Endothelial cell of umbilical vein (primary cell): ENCODE results near the gene CYP4X1. TPM values are rescaled to one million over a fixed set of nuclear protein-coding genes. Genes with fewer than 3 reads are reported as not detected.

Experiments used
- BruUV-seq: library from RNA; stranded (reverse); fragments of 400-500 nt; replicated peaks from 2 replicates; lab custom pipeline; 2021; lab: Mats Ljungman, UMichigan
- CTCF ChIA-PET: fragments of 300-600, 350-600 bp; sonication (Branson Sonifier 250); formaldehyde crosslinking; loops from one replicate; lab custom pipeline; 2021; ENCODE audit warnings: antibody characterized with exemption, inconsistent platforms; lab: Charles Lee
- POLR2A ChIA-PET: fragments of 300-600, 350-600 bp; sonication (Branson Sonifier 250); formaldehyde crosslinking; loops from one replicate; lab custom pipeline; 2021; ENCODE audit warnings: antibody characterized with exemption, inconsistent platforms; lab: Charles Lee
- DNase-seq: peaks from one replicate; pipeline ENCODE4 v3.0.0-alpha.2; 2011; ENCODE audit warnings: low read depth, low spot score
- FAIRE-seq: peaks from 2 replicates; lab custom pipeline; 2011; peaks lifted over from hg19 to GRCh38; lab: Jason Lieb, UNC
- H2AFZ ChIP-seq: 2 replicates; pipeline ENCODE4 v1.6.0; 2012; ENCODE audit warnings: low read depth, low read length, control low read depth, inconsistent platforms
- H3K27ac ChIP-seq: 2 replicates; pipeline ENCODE4 v1.5.1; 2011; ENCODE audit warnings: low read depth, mild to moderate bottlenecking, control low read depth, low read length, moderate library complexity; ENCODE audit not compliant: insufficient read depth
- H3K27me3 ChIP-seq, 2 experiments: 2 replicates each; pipeline versions ENCODE4 v1.6.0 to v1.6.1; 2011; ENCODE audit warnings: low read length in 2 of 2, mixed read lengths in 1 of 2; ENCODE audit not compliant: control insufficient read depth in 2 of 2, insufficient read depth in 2 of 2
- H3K36me3 ChIP-seq, 2 experiments: 2 replicates in 1 of 2; 3 replicates in 1 of 2; pipeline ENCODE4 v1.5.1; 2011; ENCODE audit warnings: low read length in 2 of 2, mild to moderate bottlenecking in 1 of 2, moderate library complexity in 1 of 2; ENCODE audit not compliant: control insufficient read depth in 2 of 2, insufficient read depth in 2 of 2; ENCODE audit errors: extremely low read depth in 1 of 2
- H3K4me1 ChIP-seq: 3 replicates; pipeline ENCODE4 v1.5.1; 2011; ENCODE audit warnings: mild to moderate bottlenecking, low read length; ENCODE audit not compliant: control insufficient read depth, insufficient read depth; ENCODE audit errors: extremely low read depth
- H3K4me2 ChIP-seq: 2 replicates; pipeline ENCODE4 v1.6.1; 2011; ENCODE audit warnings: low read length, control low read depth, mixed read lengths; ENCODE audit not compliant: insufficient read depth
- H3K4me3 ChIP-seq, 3 experiments: fragments of 200-600 bp in 1 of 3; sonication (generic), shearing (Covaris generic) in 1 of 3; replicated peaks in 1 of 3; 2 replicates each; pipeline ENCODE4 v1.5.1; 2011 to 2016; ENCODE audit warnings: control low read depth in 3 of 3, low read length in 3 of 3, mild to moderate bottlenecking in 2 of 3, inconsistent platforms in 1 of 3, low read depth in 1 of 3, moderate library complexity in 1 of 3; ENCODE audit not compliant: insufficient read depth in 1 of 3
- H3K79me2 ChIP-seq: 2 replicates; pipeline ENCODE4 v1.6.0; 2012; ENCODE audit warnings: low read length, inconsistent platforms; ENCODE audit not compliant: control insufficient read depth, insufficient read depth
- H3K9ac ChIP-seq: replicated peaks from 2 replicates; pipeline ENCODE3; 2011; ENCODE audit warnings: low read length, control low read depth; ENCODE audit not compliant: insufficient read depth; ENCODE audit errors: extremely low read depth
- H3K9me1 ChIP-seq: replicated peaks from 3 replicates; pipeline ENCODE4 v1.6.0; 2011; ENCODE audit warnings: mild to moderate bottlenecking, low read length; ENCODE audit not compliant: control insufficient read depth, insufficient read depth; ENCODE audit errors: extremely low read depth
- H3K9me3 ChIP-seq: replicated peaks from 2 replicates; pipeline ENCODE4 v1.5.1; 2012; ENCODE audit warnings: low read length, inconsistent platforms; ENCODE audit not compliant: control insufficient read depth, insufficient read depth
- H4K20me1 ChIP-seq: replicated peaks from 2 replicates; pipeline ENCODE3; 2011; ENCODE audit warnings: mild to moderate bottlenecking, low read length; ENCODE audit not compliant: control insufficient read depth, insufficient read depth; ENCODE audit errors: extremely low read depth
- CTCF ChIP-seq, 2 donors: IDR thresholded peaks; 1 replicate in 1 of 2; 2 replicates in 1 of 2; pipeline ENCODE4 v1.5.1; 2011; ENCODE audit warnings: low read length in 2 of 2, mild to moderate bottlenecking in 2 of 2, moderate library complexity in 2 of 2, control low read depth in 1 of 2, inconsistent platforms in 1 of 2, low read depth in 1 of 2; ENCODE audit not compliant: insufficient read depth in 1 of 2; ENCODE audit errors: extremely low read depth in 1 of 2
- EZH2 ChIP-seq: IDR thresholded peaks from 2 replicates; pipeline ENCODE4 v1.6.1; 2012; ENCODE audit warnings: borderline replicate concordance, low read depth, mild to moderate bottlenecking, moderate library complexity, low read length, inconsistent platforms; ENCODE audit not compliant: severe bottlenecking
- FOS ChIP-seq: IDR thresholded peaks from 2 replicates; pipeline ENCODE4 v1.6.1; 2011; ENCODE audit warnings: mild to moderate bottlenecking, low read length, moderate library complexity, borderline replicate concordance; ENCODE audit not compliant: insufficient read depth
- GATA2 ChIP-seq: IDR thresholded peaks from 2 replicates; pipeline ENCODE4 v1.7.0; 2011; ENCODE audit warnings: low read depth, mild to moderate bottlenecking, moderate library complexity, mixed read lengths, low read length; ENCODE audit not compliant: insufficient read length, insufficient read depth
- JUN ChIP-seq: IDR thresholded peaks from 2 replicates; pipeline ENCODE4 v1.6.1; 2011; ENCODE audit warnings: borderline replicate concordance, low read depth; ENCODE audit not compliant: insufficient read length, insufficient read depth
- MAX ChIP-seq: IDR thresholded peaks from 2 replicates; pipeline ENCODE4 v1.6.1; 2011; ENCODE audit not compliant: insufficient read depth, insufficient read length
- MYC ChIP-seq: IDR thresholded peaks from one replicate; pipeline ENCODE4 v1.6.1; 2011; ENCODE audit warnings: mild to moderate bottlenecking, low read depth, low read length
- POLR2A ChIP-seq: IDR thresholded peaks from 2 replicates; pipeline ENCODE4 v1.6.1; 2012; ENCODE audit warnings: low read depth, mild to moderate bottlenecking, control low read depth, low read length
- POLR2AphosphoS5 ChIP-seq: IDR thresholded peaks from 2 replicates; pipeline ENCODE4 v1.6.1; 2012; ENCODE audit warnings: low read depth, mild to moderate bottlenecking, control low read depth, low read length, moderate library complexity; ENCODE audit not compliant: insufficient read depth
- dilution Hi-C: fragments of 300-500 bp; cut with MboI; formaldehyde crosslinking; loops from one replicate; pipeline ENCODE4 v1.15.0; 2019; ENCODE audit warnings: low sequenced_read_pairs; ENCODE audit not compliant: extremely low pct_ligation_motif_present
- intact Hi-C: fragments of 100-400 bp; cut with micrococcal nuclease; formaldehyde crosslinking; loops from one replicate; pipeline ENCODE4 v1.10.0; 2022
- polyA plus RNA-seq, 4 experiments: library from polyadenylated mRNA; depleted of rRNA in 3 of 4; stranded (reverse) in 3 of 4; unstranded in 1 of 4; fragments of >200 nt; gene quantifications; 2 replicates each; pipeline versions ENCODE4 v1.2.1 to v1.2.3, GENCODE V29; 2011 to 2012; ENCODE audit warnings: missing spikeins in 1 of 4
- total RNA-seq: library from RNA; stranded (reverse); gene quantifications from 2 replicates; pipeline ENCODE4 v1.2.3, GENCODE V29; 2021

Gene CYP4X1
- total and polyA plus RNA-seq, 2 donors (not counting 3 experiments of a cell fraction or from before 2014, with no cell fraction given), result 2.4 to 3.7 TPM

- Histone ChIP-seq H4K20me1 (no peaks in the 10 kb centered on the region), H3K36me3 (no peaks in the 10 kb centered on the region), H3K79me2 (no peaks in the 10 kb centered on the region), H3K27ac (no peak overlapping the region), H3K9me1 (no peaks in the 10 kb centered on the region), H3K4me3 (no peak overlapping the region), H3K9me3 (no peaks in the 10 kb centered on the region), H3K27me3 (no peaks in the 10 kb centered on the region), H3K9ac (no peak overlapping the region), H3K4me2 (peak overlapping the region; percentile 52), H2AFZ (no peak overlapping the region), H3K4me1 (peaks cover 28% of the 10 kb centered on the region)
- CTCF ChIA-PET, result no interaction called here
- intact Hi-C loops, result loop anchor here (1.0 kb wide), 1 partner anchor 8 kb away; the partner anchor contains the start of gene CYP4X1
- dilution Hi-C loops, result no loop called here
- DNase-seq (no peak), FAIRE-seq (no peak)
- POLR2A ChIA-PET, result no interaction called here
- no TSS peak for BruUV-seq
- no peak for TF ChIP-seq EZH2
- TF ChIP-seq GATA2, result no peak
- TF ChIP-seq POLR2AphosphoS5, result no peak
- TF ChIP-seq POLR2A, result no peak
- TF ChIP-seq JUN, result no peak
- no peak for TF ChIP-seq CTCF (IDR thresholded peaks at IDR 0.05; ENCODE audit: extremely low read depth in 1 of 2, insufficient read depth in 1 of 2, low read depth in 1 of 2, low read length in 2 of 2)
- no peak for TF ChIP-seq FOS
- TF ChIP-seq MYC, result no peak
- TF ChIP-seq MAX, result no peak
These were observed 8.1 kb downstream of the CYP4X1 start for GRCh38 chr1:47031585-47031984.
